GM19025 (cell line): ENCODE measurements around the gene HS2ST1.
"Not testable (repeated sequence)": the region's sequence is repeated elsewhere in the genome, so short reads cannot be mapped to it uniquely, and the experiment has no call there.

Source experiments
- ATAC-seq: cut with Tn5 transposase; IDR thresholded peaks from one replicate; pipeline ENCODE4 v1.9.1; 2021; ENCODE audit warnings: mild to moderate bottlenecking, low read depth, moderate library complexity; ENCODE audit not compliant: unreplicated experiment

HS2ST1 gene

GRCh38 chr1:86924324-86924960 is 10.0 kb downstream of the HS2ST1 start:
- no peak for ATAC-seq

GRCh38 chr1:86925742-86926141 is 11.3 kb downstream of the HS2ST1 start:
- ATAC-seq, result no peak

- ATAC-seq, result no peak
These were observed 12.4 kb downstream of the HS2ST1 start for GRCh38 chr1:86926883-86927282.

GRCh38 chr1:86928819-86929218 is 14.4 kb downstream of the HS2ST1 start:
- no peak for ATAC-seq

- no peak for ATAC-seq
These were observed 18.6 kb downstream of the HS2ST1 start for GRCh38 chr1:86933051-86933450.

GRCh38 chr1:86933562-86934377 is 19.3 kb downstream of the HS2ST1 start:
- no peak for ATAC-seq

- no peak for ATAC-seq
These were observed 24.0 kb downstream of the HS2ST1 start for GRCh38 chr1:86938450-86938849.

- ATAC-seq, result no peak
These were observed 24.4 kb downstream of the HS2ST1 start for GRCh38 chr1:86938855-86939254.

GRCh38 chr1:86939406-86939805 is 25.0 kb downstream of the HS2ST1 start:
- no peak for ATAC-seq

- ATAC-seq, result no peak
These were observed 26.2 kb downstream of the HS2ST1 start for GRCh38 chr1:86940599-86940998.

- no peak for ATAC-seq
These were observed 27.6 kb downstream of the HS2ST1 start for GRCh38 chr1:86942042-86942441.

- no peak for ATAC-seq
These were observed 28.3 kb downstream of the HS2ST1 start for GRCh38 chr1:86942743-86943142.

- ATAC-seq, result no peak
These were observed 33.8 kb downstream of the HS2ST1 start for GRCh38 chr1:86948212-86948611.

GRCh38 chr1:86950712-86951419 is 36.4 kb downstream of the HS2ST1 start:
- ATAC-seq, result no peak

GRCh38 chr1:86951430-86951829 is 37.0 kb downstream of the HS2ST1 start:
- no peak for ATAC-seq

GRCh38 chr1:86953167-86953566 is 38.7 kb downstream of the HS2ST1 start:
- no peak for ATAC-seq

GRCh38 chr1:86955678-86956077 is 41.2 kb downstream of the HS2ST1 start:
- ATAC-seq, result no peak

- ATAC-seq, result no peak
These were observed 41.8 kb downstream of the HS2ST1 start for GRCh38 chr1:86956221-86956620.

- ATAC-seq, result no peak
These were observed 42.8 kb downstream of the HS2ST1 start for GRCh38 chr1:86957221-86957620.

- no peak for ATAC-seq
These were observed 46.1 kb downstream of the HS2ST1 start for GRCh38 chr1:86960548-86960947.

GRCh38 chr1:86963841-86964240 is 49.4 kb downstream of the HS2ST1 start:
- not testable (repeated sequence) for ATAC-seq
